HG02852 (cell line): ENCODE results near the gene LTB4R2.

Experiments
- ATAC-seq: cut with Tn5 transposase; IDR thresholded peaks from one replicate; pipeline ENCODE4 v1.9.1; 2021; ENCODE audit warnings: mild to moderate bottlenecking, moderate library complexity; ENCODE audit not compliant: unreplicated experiment

LTB4R2 gene, protein sequence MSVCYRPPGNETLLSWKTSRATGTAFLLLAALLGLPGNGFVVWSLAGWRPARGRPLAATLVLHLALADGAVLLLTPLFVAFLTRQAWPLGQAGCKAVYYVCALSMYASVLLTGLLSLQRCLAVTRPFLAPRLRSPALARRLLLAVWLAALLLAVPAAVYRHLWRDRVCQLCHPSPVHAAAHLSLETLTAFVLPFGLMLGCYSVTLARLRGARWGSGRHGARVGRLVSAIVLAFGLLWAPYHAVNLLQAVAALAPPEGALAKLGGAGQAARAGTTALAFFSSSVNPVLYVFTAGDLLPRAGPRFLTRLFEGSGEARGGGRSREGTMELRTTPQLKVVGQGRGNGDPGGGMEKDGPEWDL

DNA sequence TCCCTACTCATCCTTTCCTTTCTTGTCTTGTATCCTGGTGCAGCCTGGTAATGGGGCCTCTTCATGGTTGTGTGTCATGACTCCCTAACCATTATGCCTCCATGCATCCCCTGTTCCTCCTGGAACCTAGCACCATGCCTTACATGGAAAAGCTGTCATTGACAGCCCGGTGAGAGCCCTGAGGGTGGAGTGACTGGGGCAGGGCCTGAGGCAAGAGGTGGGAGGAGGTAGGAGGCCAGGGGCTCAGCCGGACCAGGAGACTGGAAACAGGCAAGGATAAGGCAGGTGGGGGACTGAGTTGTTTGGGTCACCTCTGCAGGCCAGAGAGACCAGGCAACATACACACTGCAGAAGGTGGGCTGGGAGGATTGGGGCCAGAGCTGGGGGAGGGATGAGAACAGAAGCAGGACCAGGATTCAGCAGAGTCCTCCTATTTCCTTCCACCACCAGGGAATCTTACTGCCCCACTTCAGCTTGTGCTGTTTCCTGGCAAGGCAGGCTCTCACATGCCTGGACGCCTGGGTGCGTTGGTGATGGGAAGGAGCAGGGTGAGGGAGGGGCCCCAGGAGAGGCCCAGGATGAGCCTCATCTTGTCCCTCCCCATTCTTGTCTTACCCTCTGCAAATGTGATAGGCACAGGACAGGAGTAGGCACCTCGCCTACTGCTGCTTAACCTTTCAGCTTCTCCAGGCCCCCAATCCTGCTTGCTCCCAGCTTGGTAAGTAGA is at the start of gene LTB4R2:
LTB4R2 (plus strand) TSS at position 603 of the 727 bp plus-strand sequence. CDS start 525 bp downstream, outside the sequence.
- ATAC-seq, result no peak

DNA sequence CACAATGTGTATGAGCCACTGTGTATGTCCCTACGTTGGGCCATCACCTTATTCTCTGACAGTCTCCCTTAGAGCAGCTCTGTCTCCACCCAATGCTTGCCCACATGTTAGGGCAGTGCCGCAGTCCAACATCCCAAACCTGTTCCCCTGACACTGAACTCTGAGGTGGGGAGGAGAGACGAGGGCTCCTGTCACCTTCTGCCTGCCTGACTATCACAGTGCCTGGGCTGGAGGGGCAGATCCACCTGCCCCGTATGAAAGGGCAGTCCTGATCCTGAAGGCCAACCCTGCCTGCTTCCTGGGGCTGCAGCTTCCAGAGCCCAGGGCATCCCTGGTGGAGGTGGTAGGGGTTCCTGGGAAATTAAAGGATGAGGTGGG is 49.2 kb upstream of the LTB4R2 start:
- ATAC-seq, result no peak

DNA sequence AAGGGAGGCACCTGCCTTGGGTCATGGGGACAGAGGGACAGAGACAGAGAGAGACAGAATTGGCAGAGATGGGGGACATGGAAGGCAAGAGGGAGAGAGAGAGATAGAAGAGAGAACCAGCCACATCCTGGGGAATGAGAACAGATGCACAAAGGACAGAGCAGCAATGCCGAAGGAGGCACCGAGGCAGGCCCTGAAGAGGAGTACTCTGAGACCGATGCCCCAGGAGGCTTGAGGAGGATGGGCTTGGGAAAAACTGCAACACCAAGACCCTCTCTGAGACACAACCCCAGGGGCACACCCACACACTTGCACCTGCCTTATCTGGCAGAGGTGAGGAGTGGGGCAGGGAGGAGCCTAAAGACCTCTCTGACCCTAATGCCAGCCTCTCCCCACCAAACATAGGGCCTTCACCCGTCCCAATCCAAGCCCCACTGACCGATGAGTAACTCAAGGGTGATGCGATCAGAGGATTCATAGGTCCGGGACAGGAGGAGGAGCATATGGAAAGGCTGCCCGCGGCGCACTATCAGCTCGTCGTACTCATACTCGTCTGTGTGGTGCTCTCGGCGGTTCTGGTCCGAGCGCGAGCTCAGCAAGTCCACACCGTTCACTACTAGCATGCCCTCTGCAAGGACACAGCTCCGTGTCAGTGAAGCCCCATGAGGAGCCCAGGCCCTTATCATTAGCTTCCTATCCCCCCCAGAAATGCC is 48.5 kb upstream of the LTB4R2 start:
- ATAC-seq, result no peak

DNA sequence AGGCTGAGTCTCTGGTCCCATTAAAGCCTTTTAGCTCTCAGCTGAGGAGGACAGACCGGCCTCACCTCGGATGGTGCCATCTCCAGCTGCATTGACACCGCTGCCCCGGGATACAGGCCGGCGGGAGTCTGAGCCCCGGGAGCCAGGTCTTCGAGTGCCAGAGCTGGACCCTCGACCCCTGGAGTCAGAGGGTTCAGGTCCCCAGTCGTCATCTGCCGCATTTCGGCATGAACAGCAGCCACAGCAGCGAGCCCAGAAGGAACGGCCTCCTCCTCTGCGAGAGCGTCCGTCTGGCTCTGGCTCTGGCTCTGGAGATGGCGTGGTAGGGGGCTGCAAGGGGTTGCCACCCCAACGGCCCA is 48.0 kb upstream of the LTB4R2 start:
- no peak for ATAC-seq

DNA sequence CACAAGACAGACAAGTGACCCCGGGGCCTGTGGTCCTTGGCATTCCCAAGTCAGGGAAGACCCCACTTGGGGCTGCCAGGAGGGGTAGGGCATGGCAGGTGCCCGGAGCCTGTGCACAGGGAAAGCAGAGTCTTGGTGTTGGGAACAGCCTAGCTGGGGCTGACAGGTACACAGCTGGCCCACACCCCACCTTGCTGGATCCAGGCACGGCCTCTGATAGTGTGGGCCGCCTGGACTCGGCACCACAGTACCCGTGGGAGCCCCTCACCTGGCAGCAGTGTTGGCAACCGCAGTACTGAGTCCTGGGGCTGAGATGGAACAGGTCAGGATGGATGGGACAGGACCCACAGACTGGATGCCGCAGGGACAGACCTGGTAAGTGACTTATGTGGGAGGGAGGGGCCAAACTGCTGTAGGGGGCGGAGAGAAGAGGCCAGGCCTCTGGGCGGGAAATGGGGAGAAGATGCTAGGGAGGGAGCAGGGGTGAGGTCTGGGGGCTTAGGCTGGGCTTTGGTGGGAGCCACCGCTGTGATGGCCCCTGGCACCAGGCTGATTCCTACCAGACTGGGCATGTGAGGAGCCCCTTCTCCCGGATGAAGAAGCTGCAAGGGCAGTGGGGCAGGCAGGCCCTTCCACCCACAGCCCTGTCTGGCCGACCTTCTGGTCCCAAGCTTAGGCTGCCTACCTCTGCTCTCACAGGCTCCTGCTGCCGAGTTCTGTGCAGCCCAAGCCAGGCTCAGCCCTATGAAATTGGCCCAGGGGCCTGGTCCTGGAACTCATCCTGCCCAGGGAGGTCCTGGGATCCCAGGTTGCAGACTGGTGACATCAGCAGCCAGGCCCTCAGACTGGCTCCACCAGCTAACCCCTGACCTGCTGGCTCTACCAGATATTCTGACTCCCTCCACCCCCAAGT is 46.9 kb upstream of the LTB4R2 start, which contains the start of gene TGM1:
TGM1 (minus strand) TSS at position 357 of the 913 bp plus-strand sequence. CDS start 825 bp downstream, outside the sequence.
- no peak for ATAC-seq

DNA sequence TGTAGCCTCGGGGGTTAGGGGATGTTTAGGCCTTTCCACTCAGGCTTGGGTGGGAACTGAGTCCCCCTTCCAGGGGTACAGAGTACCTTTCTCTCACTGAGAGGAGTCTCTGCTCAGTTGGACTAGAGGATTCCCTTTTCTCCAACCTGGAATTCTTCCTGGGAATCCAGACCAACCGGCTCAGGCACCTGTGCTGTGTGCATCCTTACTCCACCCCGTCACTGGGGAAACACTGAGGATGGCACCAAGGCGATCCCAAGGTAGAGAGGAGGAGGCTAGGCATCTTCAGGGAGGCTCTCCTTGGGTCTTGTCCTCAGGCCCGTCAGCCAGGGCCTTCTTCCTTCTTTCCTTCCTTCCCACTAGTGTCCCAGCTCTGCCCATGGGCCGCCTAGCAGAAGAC is 46.1 kb upstream of the LTB4R2 start:
- no peak for ATAC-seq

DNA sequence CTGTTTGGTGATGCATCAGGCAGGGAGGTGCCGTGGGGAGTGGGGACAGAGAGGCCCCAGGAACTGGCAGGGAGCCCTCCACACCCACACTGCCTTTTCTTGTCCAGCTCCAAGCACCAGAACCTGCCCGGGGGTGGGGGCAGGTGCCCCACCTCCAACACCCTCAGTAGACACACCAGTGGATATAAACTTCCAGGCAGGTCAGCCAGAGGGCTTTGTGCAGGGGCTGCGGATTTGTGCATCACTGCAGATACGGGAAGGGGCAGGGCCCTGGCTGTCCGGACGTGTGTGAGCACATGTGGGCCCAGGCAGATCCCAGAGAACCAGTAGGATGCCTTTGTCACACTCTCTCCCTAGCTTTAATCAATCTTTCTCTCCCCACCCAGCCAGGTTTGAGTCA is 45.6 kb upstream of the LTB4R2 start:
- no peak for ATAC-seq

DNA sequence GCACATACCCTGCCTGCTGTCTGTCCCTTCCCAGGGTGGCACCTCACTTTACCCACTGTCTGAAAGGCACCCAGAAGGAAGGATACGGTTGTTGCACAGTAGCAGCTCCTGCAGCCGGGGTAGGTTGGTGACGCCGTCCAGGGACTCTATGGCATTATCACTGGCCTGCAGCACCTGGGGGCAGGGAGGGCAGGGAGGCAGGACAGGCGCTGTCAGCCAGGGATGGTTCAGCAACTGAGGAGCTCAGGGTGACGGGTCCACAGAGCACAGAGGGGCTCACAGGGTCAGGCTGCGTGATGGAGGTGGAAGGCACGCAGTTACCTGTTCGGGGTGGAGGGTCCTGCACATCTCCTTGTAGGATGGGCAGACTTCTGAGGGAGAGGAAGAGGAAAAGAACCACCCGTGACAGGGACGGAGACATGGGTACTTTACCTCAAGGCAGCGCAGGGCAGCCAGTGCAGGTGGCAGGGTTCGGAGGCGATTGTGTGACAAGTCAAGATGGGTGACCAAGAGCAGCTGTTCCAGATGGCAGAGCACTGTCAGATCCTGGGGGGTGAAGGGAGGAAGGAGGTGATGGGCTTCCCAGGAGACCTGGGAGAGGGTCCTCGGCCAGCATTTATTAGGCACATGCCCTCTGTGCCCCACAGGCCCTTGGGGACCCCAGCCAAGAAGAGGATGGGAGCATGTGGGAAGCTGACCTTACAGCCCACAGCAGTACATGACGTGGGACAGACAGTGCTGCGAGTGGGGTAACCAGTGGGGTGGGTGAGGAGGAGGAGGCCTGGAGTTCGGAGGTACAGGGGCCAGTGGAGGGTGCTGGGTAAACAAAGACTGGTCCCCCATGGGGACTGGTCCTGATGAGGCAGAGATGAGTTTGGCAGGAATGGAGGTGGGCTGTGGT is 43.3 kb upstream of the LTB4R2 start:
- ATAC-seq, result no peak

DNA sequence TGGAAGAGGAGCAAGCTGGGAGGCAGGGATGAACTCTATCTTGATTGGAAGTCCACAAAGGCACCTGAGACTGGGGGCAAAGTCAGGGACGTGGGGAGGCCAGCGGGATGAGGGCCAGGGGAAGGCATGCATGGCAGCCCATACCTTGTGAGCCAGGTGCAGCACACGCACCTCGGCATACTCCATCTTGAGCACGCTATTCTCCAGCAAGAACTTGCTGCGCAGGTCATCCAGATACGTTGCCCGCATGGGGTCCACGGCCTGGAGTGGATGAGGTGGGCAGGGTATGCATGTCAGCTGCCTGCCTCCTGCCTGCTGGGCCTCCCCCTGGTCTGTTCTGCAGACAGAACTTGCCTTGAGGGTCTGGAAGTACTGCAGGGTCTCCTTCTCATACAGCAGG is 42.4 kb upstream of the LTB4R2 start:
- ATAC-seq, result no peak

DNA sequence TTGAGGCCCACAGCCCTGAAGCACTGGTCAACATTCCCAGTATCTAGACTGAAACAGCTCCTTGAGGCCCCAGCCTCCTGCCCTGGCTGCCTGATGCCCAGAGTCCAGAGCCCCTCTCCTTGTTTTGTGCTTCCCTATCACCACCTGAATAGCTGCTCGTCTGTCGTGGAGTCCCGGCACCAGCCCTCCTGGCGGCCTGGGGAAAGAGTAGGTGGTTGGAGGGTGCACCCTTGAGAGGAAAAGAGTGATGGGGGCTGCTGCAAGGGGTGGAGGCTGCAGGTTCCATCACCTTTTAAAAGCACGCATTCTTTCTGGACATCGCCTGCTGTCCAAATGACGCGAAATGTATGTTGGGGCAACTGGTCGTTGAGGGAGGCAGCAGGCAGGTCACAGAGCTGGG is 41.7 kb upstream of the LTB4R2 start:
- ATAC-seq, result no peak

DNA sequence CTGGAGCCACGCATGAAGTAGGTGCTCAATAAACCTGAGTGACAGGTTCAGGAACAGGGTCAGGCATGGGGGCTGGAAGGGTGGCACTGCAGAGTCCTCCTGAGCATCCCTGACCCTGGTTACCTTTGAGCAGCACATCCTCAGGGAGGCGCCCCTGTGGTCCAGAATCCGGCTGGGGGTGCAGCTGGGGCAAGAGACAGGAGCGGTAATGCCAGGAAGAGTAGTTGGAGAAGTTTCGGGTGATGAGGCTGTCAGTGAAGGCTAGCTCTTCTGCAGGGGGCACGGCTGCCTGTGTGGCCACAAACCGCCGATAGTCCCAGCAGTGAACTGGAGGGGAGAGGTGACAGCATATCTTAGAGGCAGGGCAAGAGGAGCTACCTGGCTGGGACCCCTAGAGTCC is 40.6 kb upstream of the LTB4R2 start:
- no peak for ATAC-seq

DNA sequence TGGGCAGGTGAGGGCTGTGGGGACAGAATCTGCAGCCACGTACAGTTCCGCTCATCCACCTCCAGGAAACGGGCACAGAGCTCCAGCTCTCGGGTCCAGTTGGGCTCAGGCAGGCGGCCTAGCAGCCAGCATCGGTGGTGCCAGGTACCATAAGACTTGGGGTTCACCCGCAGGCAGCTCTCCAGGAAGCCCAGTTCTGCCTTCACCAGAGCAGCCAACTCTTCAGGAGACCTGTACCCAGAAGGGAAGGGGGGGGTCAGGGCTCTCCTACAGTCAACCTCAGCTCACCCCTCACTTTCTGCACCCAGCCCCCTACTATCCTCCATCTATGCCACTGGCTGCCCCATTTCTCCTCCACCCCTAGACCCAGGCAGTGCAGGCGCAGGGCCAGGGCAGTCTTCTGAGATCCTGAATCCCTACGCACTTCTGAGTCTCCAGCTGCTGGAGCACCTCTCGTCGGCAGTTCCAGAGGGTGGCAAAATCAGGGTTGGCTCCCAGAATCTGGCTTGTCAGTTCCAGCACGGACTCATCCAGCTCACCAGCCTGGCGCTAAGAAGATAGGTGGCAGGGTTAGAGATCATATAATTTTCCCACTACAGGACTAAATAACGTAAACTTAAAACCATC is 39.9 kb upstream of the LTB4R2 start:
- ATAC-seq, result no peak

DNA sequence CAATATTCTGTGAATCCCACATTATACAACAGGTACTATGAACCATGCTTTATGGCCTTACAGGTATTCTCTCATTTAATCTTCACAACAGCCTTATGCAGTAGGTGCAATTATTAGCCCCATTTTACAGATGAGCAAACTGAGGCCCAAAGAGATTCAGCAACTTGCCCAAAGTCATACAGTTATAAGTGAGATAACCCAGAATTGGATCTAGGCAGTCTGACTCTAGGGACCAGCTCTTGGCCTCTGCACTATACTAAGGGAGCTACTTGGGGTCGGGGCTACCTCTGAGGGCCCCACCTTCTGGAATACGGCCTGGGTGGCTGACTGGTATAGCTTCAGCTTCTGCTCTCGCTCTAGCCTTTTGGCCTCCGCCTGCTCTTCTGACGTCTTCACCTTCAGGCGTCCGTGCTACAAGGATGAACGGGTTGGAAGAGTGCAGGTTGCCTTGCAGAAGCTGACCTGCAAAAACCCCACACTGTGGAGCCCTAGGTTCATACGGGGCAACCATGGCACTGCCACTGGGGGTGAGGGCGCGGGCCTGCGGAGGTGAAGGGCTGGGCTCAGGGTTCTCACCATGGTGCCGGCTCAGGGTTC is 39.3 kb upstream of the LTB4R2 start:
- ATAC-seq, result no peak

DNA sequence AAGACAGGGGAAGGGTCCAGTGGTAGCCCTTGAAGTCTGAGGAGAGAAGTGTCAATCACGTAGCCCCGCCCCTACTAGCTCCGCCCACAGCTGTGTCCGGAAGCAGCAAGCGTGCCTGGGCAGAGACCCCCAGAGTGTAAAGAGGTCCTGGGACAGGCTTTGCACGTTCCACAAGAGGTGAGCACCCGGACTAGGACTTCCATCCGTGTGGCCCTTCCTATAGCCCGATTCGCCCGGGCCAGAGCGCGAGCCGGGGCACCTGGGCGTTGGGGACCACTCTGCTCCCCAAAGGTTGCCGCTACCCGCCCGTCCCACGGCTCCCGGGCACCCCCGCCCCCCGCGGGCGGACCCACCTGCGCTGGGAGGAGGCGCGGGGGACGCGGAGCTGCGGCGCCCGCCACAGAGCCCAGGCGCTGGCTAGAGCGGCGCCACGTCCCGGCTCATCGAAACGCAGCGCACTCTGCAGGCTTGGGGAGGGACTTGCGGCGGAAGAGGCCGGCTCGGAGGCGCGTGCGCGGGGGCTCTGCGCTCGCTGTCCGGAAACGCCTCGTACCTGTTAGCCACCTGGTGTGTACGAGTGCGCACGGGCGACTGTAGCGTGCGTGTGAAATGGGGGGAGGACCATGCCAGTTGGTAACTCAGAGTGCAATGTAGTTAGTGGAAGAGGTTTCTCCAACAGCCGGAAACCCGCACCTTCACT is 38.7 kb upstream of the LTB4R2 start, which contains the start of gene RABGGTA:
RABGGTA (minus strand) TSS at position 464 of the 700 bp plus-strand sequence. CDS start 482 bp downstream, outside the sequence.
- peak; percentile 90 for ATAC-seq

DNA sequence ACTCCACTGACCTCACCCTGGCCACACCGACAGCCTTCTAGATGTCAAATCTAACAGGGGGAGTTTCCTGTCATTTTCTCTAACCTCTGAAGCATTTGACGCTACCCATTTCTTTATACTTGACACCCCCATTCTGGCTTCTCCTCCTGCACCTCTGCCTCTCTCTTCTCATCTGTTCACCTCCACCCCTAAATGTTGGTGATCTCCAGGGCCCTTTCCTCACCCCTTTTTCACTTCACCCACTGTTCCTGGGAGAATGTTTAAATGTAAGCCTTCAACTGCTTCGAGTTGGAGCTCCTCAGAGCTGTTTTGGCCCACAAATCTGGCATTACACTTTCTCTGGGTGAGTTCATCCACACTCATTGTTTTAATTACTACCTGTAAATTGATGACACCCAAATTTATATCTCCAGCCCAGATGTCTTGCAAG is 38.1 kb upstream of the LTB4R2 start:
- no peak for ATAC-seq

DNA sequence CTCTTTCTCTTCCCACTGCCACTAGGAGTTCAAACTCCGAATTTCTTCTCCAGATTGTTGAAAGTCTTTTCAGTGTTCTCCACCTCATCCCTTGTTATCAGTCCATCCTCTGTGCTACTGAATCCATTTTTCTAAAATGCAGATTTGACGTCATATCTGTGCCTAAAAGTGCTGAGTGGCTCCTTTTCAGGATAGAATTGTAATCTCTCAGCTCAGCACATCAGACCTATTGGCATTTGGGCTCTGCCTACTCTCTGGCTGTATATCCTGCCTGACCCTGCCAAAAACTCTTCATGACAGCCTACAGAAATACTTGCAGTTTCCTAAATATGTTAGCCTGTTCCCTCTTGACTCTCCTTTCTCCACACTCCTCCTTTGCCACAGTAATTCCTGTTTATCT is 37.5 kb upstream of the LTB4R2 start:
- ATAC-seq, result no peak

DNA sequence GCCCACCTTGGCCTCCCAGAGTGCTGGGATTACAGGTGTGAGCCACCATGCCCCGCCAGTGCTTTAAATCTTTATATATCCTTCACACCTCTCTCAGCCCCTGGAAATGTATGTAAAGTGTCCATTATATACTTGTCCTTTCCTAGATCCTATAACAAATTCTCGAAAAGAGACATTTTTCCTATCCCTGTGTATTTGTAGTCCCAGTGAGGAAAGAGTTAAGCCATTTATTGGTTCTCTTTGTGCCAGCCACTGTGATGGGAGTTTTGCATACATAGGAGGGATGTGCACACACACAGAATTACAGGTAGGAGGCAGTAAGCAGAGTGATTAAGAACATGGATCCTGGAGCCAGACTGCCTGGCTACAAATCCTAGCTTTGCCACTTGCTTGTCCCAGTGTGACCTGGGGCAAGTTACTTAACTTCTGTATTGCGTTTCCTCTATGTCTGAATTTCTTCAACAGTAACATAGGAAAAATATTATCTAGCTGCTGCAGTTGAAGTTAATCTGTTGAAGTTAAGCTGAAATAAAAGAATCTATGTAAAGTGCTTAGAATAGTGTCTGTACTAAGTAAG is 36.4 kb upstream of the LTB4R2 start:
- ATAC-seq, result no peak

DNA sequence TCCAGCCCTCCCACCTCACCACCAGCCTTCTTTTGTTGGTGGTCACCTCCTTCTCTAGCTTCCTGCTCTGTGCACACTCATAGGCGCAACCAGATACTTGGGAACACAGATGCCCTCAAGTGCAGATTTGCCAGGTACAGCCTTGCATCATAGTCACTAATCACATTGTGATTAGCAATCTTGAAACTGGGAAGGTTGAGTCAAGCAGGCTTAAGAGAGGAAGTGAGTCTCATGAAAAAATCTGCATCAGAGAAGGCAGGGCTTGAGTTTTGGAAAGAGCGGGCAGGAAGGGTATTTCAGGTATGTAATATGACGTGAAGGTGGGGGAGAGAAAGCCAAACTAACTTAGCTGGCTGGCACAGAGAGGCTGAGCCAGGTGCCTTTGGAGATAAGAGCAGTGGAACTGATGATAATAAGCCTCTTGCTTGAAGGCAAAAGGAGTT is 35.8 kb upstream of the LTB4R2 start:
- peak; percentile 45 for ATAC-seq
